Liver (tissue), 9 donors: ENCODE results near the gene CIPC. TPM values are rescaled to one million over a fixed set of nuclear protein-coding genes. Genes with fewer than 3 reads are reported as not detected.

Experiments used
- DNase-seq: peaks from one replicate; pipeline ENCODE4 v3.0.0-alpha.2; 2017; ENCODE audit warnings: low spot score
- H3K27ac ChIP-seq, 2 donors: one replicate each; pipeline ENCODE4 v1.7.0; 2013; ENCODE audit warnings: inconsistent platforms in 2 of 2, low read length in 2 of 2, control low read depth in 1 of 2, low read depth in 1 of 2, mild to moderate bottlenecking in 1 of 2
- H3K27me3 ChIP-seq, 4 donors: one replicate each; pipeline versions ENCODE4 v1.6.1 to v1.7.0; 2013; ENCODE audit warnings: low read length in 3 of 4, inconsistent platforms in 1 of 4, mild to moderate bottlenecking in 1 of 4, moderate library complexity in 1 of 4; ENCODE audit not compliant: control insufficient read depth in 4 of 4, insufficient read depth in 4 of 4
- H3K36me3 ChIP-seq, 4 donors: one replicate each; pipeline versions ENCODE4 v1.6.1 to v1.7.0; 2013; ENCODE audit warnings: low read length in 3 of 4, mild to moderate bottlenecking in 3 of 4, low read depth in 1 of 4, moderate library complexity in 1 of 4; ENCODE audit not compliant: control insufficient read depth in 4 of 4, insufficient read depth in 3 of 4
- H3K4me1 ChIP-seq, 4 donors: one replicate each; pipeline versions ENCODE4 v1.6.1 to v1.7.0; 2013; ENCODE audit warnings: low read length in 3 of 4, mild to moderate bottlenecking in 3 of 4, moderate library complexity in 1 of 4; ENCODE audit not compliant: control insufficient read depth in 4 of 4, insufficient read depth in 4 of 4
- H3K4me3 ChIP-seq, 3 donors: one replicate each; pipeline versions ENCODE4 v1.6.1 to v1.7.0; 2013; ENCODE audit warnings: low read length in 3 of 3, control low read depth in 1 of 3, low read depth in 1 of 3, mild to moderate bottlenecking in 1 of 3
- H3K9ac ChIP-seq, 2 donors: one replicate each; pipeline ENCODE4 v1.7.0; 2013; ENCODE audit warnings: low read length in 2 of 2, mild to moderate bottlenecking in 2 of 2, moderate library complexity in 2 of 2, control low read depth in 1 of 2, low read depth in 1 of 2
- H3K9me3 ChIP-seq, 4 donors: one replicate each; pipeline versions ENCODE4 v1.6.1 to v1.7.0; 2013; ENCODE audit warnings: low read length in 3 of 4; ENCODE audit not compliant: control insufficient read depth in 4 of 4
- EGR1 ChIP-seq, 2 donors: IDR thresholded peaks; 2 replicates each; pipeline ENCODE4 v1.6.1; 2016 to 2018; ENCODE audit warnings: antibody characterized with exemption in 2 of 2, low read depth in 2 of 2
- FOXA1 ChIP-seq: IDR thresholded peaks from 2 replicates; pipeline ENCODE4 v1.6.1; 2016; ENCODE audit warnings: antibody characterized with exemption
- FOXA2 ChIP-seq: IDR thresholded peaks from 2 replicates; pipeline ENCODE4 v1.6.1; 2016; ENCODE audit warnings: antibody characterized with exemption
- HNF4G ChIP-seq: IDR thresholded peaks from 2 replicates; pipeline ENCODE4 v1.6.1; 2016; ENCODE audit warnings: antibody characterized with exemption
- JUND ChIP-seq, 2 donors: IDR thresholded peaks; 2 replicates each; pipeline ENCODE4 v1.6.1; 2016; ENCODE audit warnings: antibody characterized with exemption in 2 of 2
- NR2F2 ChIP-seq: IDR thresholded peaks from 2 replicates; pipeline ENCODE4 v1.6.1; 2016; ENCODE audit warnings: antibody characterized with exemption
- RAD21 ChIP-seq, 2 donors: IDR thresholded peaks; 2 replicates each; pipeline ENCODE4 v1.6.1; 2016; ENCODE audit warnings: antibody characterized with exemption in 2 of 2, mild to moderate bottlenecking in 2 of 2
- RXRA ChIP-seq, 2 donors: IDR thresholded peaks; 2 replicates each; pipeline ENCODE4 v1.6.1; 2017 to 2018; ENCODE audit warnings: antibody characterized with exemption in 2 of 2, mild to moderate bottlenecking in 1 of 2
- SP1 ChIP-seq: IDR thresholded peaks from 2 replicates; pipeline ENCODE4 v1.6.1; 2018; ENCODE audit warnings: antibody characterized with exemption, mild to moderate bottlenecking
- TAF1 ChIP-seq: conservative IDR thresholded peaks from 2 replicates; pipeline ENCODE4 v1.6.1; 2016; ENCODE audit warnings: antibody characterized with exemption, mild to moderate bottlenecking
- YY1 ChIP-seq: IDR thresholded peaks from 2 replicates; pipeline ENCODE4 v1.6.1; 2016; ENCODE audit warnings: antibody characterized with exemption, mild to moderate bottlenecking
- WGBS: extraction: QIAGEN DNeasy Blood & Tissue Kit; methylation state at CpG from one replicate; pipeline ENCODE4 v1.1.7; 2013; 5-methylcytosine and 5-hydroxymethylcytosine counted together
- polyA plus RNA-seq, 2 donors: library from polyadenylated mRNA; stranded (reverse) in 1 of 2; unstranded in 1 of 2; fragments of 200-250 nt in 1 of 2; fragments of >200 nt in 1 of 2; fragmentation: Nextera tagmentation in 1 of 2; extraction: Ambion mirVana in 1 of 2; gene quantifications; one replicate each; pipeline versions ENCODE4 v1.2.1 to v1.2.3, GENCODE V29; 2013 to 2015
- total RNA-seq, 2 donors: library from RNA; depleted of rRNA; stranded (reverse); fragments of >200 nt; gene quantifications; one replicate each; pipeline ENCODE4 v1.2.3, GENCODE V29; 2014
- TF ChIP-seq, protein P1 (sequence below): IDR thresholded peaks from 2 replicates; pipeline ENCODE4 v1.6.1; 2016; ENCODE audit warnings: antibody characterized with exemption, mild to moderate bottlenecking
- TF ChIP-seq, protein P2 (sequence below): IDR thresholded peaks from 2 replicates; pipeline ENCODE4 v1.6.1; 2016; ENCODE audit warnings: antibody characterized with exemption
- TF ChIP-seq, protein P3 (sequence below): fragments of 150-350 bp; IDR thresholded peaks from 2 replicates; pipeline ENCODE4 v1.5.1; 2017; ENCODE audit warnings: improper control_type of control experiment, low read depth, low read length; ENCODE audit not compliant: missing input control
- TF ChIP-seq, protein P4 (sequence below): IDR thresholded peaks from 2 replicates; pipeline ENCODE4 v1.6.1; 2016; ENCODE audit warnings: antibody characterized with exemption
- donor health status: healthy.
- donor health status: healthy.
- donor health status: healthy.
- donor health status: healthy.
- donor health status: healthy.

Gene CIPC
- total and polyA plus RNA-seq, 4 donors = 5.2 to 17.8 (median 6.7) TPM

DNA sequence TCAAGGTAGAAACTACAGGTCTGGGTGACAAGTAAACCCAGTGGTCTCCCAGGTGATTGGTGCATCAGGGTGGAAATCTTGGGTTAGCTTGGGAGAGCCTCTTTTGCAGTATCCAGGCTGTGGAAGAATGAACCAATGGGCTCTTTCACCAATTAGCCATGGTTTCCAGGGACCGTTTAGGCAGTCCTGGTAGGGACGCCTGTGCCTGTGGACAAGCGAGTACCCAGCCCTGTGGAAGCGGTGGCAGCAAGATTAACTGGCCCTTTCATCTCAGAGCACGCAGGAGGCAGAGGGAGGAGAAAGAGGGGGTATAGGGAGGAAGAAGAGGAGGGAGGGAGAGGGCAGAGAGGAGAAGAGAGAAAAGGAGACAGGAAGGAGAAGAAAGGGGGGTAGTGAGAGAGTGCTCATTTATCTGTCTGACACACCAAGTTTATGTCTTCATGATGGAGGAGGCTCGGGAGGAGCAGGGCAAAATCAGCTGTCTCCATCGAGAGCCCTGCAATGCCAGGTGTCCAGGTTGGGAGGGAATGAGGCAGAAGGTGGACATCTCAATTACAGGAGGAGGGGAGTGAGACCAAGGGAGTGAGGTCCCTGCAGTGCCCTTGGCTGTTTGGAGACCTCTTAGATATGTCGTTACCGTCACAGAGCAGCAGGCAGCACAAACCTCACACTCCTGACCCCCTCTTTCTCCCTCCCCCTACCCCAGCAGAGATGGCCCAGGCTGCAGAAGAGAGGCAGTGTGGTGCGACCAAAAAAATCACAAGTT, 48.1 kb downstream of the CIPC start:
- no peak overlapping the region for H3K4me3 ChIP-seq
- H3K9me3 ChIP-seq = no peaks in the 10 kb centered on the region
- 11% methylated on average over 10 of the region's 10 CpGs for WGBS
- peaks cover 5 to 8% (median 7%) of the 10 kb centered on the region in 4 donors for H3K27me3 ChIP-seq
- DNase-seq = no peak
- H3K36me3 ChIP-seq = no peaks in the 10 kb centered on the region
- no peak overlapping the region for H3K9ac ChIP-seq
- no peak overlapping the region for H3K27ac ChIP-seq
- H3K4me1 ChIP-seq = peaks cover 2 to 8% (median 4%) of the 10 kb centered on the region in 4 donors
- TF ChIP-seq NR2F2 (no peak), RXRA (IDR thresholded peaks at IDR 0.05) (no peak), JUND (IDR thresholded peaks at IDR 0.05) (no peak), YY1 (no peak), SP1 (no peak), FOXA2 (no peak)
- TF ChIP-seq, protein P1, sequence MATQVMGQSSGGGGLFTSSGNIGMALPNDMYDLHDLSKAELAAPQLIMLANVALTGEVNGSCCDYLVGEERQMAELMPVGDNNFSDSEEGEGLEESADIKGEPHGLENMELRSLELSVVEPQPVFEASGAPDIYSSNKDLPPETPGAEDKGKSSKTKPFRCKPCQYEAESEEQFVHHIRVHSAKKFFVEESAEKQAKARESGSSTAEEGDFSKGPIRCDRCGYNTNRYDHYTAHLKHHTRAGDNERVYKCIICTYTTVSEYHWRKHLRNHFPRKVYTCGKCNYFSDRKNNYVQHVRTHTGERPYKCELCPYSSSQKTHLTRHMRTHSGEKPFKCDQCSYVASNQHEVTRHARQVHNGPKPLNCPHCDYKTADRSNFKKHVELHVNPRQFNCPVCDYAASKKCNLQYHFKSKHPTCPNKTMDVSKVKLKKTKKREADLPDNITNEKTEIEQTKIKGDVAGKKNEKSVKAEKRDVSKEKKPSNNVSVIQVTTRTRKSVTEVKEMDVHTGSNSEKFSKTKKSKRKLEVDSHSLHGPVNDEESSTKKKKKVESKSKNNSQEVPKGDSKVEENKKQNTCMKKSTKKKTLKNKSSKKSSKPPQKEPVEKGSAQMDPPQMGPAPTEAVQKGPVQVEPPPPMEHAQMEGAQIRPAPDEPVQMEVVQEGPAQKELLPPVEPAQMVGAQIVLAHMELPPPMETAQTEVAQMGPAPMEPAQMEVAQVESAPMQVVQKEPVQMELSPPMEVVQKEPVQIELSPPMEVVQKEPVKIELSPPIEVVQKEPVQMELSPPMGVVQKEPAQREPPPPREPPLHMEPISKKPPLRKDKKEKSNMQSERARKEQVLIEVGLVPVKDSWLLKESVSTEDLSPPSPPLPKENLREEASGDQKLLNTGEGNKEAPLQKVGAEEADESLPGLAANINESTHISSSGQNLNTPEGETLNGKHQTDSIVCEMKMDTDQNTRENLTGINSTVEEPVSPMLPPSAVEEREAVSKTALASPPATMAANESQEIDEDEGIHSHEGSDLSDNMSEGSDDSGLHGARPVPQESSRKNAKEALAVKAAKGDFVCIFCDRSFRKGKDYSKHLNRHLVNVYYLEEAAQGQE = no peak
- TF ChIP-seq, protein P2, sequence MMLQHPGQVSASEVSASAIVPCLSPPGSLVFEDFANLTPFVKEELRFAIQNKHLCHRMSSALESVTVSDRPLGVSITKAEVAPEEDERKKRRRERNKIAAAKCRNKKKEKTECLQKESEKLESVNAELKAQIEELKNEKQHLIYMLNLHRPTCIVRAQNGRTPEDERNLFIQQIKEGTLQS = no peak
- TF ChIP-seq, protein P3, sequence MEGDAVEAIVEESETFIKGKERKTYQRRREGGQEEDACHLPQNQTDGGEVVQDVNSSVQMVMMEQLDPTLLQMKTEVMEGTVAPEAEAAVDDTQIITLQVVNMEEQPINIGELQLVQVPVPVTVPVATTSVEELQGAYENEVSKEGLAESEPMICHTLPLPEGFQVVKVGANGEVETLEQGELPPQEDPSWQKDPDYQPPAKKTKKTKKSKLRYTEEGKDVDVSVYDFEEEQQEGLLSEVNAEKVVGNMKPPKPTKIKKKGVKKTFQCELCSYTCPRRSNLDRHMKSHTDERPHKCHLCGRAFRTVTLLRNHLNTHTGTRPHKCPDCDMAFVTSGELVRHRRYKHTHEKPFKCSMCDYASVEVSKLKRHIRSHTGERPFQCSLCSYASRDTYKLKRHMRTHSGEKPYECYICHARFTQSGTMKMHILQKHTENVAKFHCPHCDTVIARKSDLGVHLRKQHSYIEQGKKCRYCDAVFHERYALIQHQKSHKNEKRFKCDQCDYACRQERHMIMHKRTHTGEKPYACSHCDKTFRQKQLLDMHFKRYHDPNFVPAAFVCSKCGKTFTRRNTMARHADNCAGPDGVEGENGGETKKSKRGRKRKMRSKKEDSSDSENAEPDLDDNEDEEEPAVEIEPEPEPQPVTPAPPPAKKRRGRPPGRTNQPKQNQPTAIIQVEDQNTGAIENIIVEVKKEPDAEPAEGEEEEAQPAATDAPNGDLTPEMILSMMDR = no peak

DNA sequence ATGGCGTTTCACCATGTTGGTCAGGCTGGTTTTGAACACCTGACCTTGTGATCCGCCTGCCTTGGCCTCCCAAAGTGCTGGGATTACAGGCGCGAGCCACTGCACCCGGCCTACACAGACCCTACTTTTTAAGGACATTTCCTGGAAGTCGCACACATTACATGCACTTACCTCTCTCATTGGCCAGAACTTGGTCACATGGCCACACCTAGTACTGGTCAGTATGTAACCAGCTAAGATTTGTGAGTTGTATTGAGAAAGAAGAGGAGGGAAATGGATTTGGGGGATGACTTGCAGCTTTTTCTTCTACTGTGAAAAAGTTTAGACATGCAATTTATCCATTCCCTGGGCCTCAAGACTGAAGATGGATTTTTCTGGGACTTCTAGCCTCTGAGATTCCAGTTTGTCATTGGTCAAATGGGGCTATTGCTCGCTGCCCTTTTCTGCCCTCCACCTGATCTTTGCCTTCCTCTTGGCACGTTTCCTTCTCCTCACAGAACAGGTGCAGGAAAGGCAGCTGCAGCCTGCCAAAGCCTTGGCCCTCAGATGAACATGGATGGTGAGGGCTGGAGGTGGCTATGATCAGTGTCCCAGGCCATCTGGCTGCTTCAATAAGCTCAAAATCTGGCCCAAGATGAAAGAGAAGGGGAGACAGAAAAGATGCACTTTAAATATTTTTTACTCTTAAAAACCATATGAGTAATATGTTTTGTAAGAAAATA, 50.6 kb downstream of the CIPC start:
- no peak overlapping the region for H3K27ac ChIP-seq
- whole genome bisulfite sequencing = 66% methylated on average over 8 of the region's 8 CpGs
- peaks cover 0 to 5% (median 3%) of the 10 kb centered on the region in 4 donors for H3K27me3 ChIP-seq
- H3K9me3 ChIP-seq = no peaks in the 10 kb centered on the region
- no peaks in the 10 kb centered on the region for H3K4me1 ChIP-seq
- DNase-seq = no peak
- H3K4me3 ChIP-seq = no peak overlapping the region
- H3K9ac ChIP-seq = no peak overlapping the region
- no peaks in the 10 kb centered on the region for H3K36me3 ChIP-seq
- TF ChIP-seq, protein P1 = no peak
- TF ChIP-seq FOXA1 (no peak), RXRA (IDR thresholded peaks at IDR 0.05) (no peak), FOXA2 (no peak), RAD21 (IDR thresholded peaks at IDR 0.05) (no peak), TAF1 (no peak), EGR1 (IDR thresholded peaks at IDR 0.05; ENCODE audit: low read depth in 2 of 2) (no peak), YY1 (no peak), HNF4G (no peak), JUND (IDR thresholded peaks at IDR 0.05) (no peak), NR2F2 (no peak)
- TF ChIP-seq, protein P4, sequence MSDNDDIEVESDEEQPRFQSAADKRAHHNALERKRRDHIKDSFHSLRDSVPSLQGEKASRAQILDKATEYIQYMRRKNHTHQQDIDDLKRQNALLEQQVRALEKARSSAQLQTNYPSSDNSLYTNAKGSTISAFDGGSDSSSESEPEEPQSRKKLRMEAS = no peak
- TF ChIP-seq, protein P2 = no peak
- TF ChIP-seq, protein P3 = no peak
